ENCODE measurements around the gene PYROXD2.

- TF ChIP-seq, protein P1, sequence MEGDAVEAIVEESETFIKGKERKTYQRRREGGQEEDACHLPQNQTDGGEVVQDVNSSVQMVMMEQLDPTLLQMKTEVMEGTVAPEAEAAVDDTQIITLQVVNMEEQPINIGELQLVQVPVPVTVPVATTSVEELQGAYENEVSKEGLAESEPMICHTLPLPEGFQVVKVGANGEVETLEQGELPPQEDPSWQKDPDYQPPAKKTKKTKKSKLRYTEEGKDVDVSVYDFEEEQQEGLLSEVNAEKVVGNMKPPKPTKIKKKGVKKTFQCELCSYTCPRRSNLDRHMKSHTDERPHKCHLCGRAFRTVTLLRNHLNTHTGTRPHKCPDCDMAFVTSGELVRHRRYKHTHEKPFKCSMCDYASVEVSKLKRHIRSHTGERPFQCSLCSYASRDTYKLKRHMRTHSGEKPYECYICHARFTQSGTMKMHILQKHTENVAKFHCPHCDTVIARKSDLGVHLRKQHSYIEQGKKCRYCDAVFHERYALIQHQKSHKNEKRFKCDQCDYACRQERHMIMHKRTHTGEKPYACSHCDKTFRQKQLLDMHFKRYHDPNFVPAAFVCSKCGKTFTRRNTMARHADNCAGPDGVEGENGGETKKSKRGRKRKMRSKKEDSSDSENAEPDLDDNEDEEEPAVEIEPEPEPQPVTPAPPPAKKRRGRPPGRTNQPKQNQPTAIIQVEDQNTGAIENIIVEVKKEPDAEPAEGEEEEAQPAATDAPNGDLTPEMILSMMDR (IDR thresholded peaks at IDR 0.05), result no peak
- TF ChIP-seq POLR2A (IDR thresholded peaks at IDR 0.05), result no peak
Measured at GRCh38 chr10:98456686-98457482, 41.9 kb upstream of the PYROXD2 start.
